Measurements from ENCODE around the gene RNF141. TPM values are rescaled to one million over a fixed set of nuclear protein-coding genes. Genes with fewer than 3 reads are reported as not detected.

Gene RNF141
- total RNA-seq, 6 experiments from 2014 or later, result 41.9 to 55.8 (median 55.1) TPM

GRCh38 chr11:10584071-10584501 lies 43.1 kb upstream of the RNF141 start:
- H3K4me3 Mint-ChIP-seq, result no peak overlapping the region
- peaks cover 64% of the 10 kb centered on the region for H3K4me1 Mint-ChIP-seq (ENCODE audit: low read depth)
- H3K9me3 Mint-ChIP-seq, result no peaks in the 10 kb centered on the region
- no peak for DNase-seq
- TF ChIP-seq, protein P1, sequence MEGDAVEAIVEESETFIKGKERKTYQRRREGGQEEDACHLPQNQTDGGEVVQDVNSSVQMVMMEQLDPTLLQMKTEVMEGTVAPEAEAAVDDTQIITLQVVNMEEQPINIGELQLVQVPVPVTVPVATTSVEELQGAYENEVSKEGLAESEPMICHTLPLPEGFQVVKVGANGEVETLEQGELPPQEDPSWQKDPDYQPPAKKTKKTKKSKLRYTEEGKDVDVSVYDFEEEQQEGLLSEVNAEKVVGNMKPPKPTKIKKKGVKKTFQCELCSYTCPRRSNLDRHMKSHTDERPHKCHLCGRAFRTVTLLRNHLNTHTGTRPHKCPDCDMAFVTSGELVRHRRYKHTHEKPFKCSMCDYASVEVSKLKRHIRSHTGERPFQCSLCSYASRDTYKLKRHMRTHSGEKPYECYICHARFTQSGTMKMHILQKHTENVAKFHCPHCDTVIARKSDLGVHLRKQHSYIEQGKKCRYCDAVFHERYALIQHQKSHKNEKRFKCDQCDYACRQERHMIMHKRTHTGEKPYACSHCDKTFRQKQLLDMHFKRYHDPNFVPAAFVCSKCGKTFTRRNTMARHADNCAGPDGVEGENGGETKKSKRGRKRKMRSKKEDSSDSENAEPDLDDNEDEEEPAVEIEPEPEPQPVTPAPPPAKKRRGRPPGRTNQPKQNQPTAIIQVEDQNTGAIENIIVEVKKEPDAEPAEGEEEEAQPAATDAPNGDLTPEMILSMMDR (IDR thresholded peaks at IDR 0.05), result no peak
- H3K27me3 Mint-ChIP-seq (ENCODE audit: insufficient read depth), result peaks cover 16% of the 10 kb centered on the region; the same call in 1 of the 2 replicates
- no peak overlapping the region for H3K27ac Mint-ChIP-seq
- peaks cover 32% of the 10 kb centered on the region for H3K36me3 Mint-ChIP-seq (ENCODE audit: low read depth)

DNA sequence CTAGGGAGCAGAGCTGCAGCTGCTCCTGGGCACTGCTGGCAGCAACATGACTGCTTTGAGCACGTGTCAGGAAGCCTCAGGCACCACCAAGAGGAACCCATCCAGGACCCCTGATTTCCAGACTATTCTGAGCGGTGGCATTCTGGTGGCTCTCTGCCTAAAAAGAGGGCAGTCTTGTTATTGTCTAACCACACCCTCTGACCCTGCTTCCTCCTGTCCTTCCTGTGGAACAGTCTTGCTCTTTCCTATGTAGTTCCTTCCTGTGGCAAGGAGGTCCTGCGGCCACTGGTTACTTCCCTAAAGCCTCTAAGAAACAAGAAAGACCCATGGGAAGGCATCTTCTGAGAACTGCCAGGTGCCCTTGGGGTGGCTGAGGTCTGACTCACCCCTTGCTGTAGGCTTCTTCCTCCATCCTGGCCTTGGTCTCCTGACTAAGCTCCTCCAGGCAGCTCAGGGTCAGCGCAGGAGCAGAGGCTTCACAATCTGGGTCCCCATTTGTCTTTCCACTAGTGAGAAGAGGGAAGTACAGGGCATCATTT lies 40.6 kb upstream of the RNF141 start:
- Mint-ChIP-seq H3K36me3 (ENCODE audit: low read depth) (peaks cover 33% of the 10 kb centered on the region), H3K27me3 (ENCODE audit: insufficient read depth) (peaks cover 16% of the 10 kb centered on the region; the same call in 1 of the 2 replicates), H3K4me1 (ENCODE audit: low read depth) (peaks cover 42% of the 10 kb centered on the region), H3K9me3 (no peaks in the 10 kb centered on the region), H3K27ac (peak overlapping the region; percentile 3; the same call in 1 of the 2 replicates), H3K4me3 (no peak overlapping the region)
- TF ChIP-seq, protein P1 (IDR thresholded peaks at IDR 0.05), result no peak
- peak; percentile 15 for DNase-seq

- H3K27me3 Mint-ChIP-seq (ENCODE audit: insufficient read depth), result peaks cover 11% of the 10 kb centered on the region; the same call in 1 of the 2 replicates
- H3K9me3 Mint-ChIP-seq, result no peaks in the 10 kb centered on the region
- peaks cover 47% of the 10 kb centered on the region for H3K4me1 Mint-ChIP-seq (ENCODE audit: low read depth)
- TF ChIP-seq, protein P1 (IDR thresholded peaks at IDR 0.05), result no peak
- no peak overlapping the region for H3K4me3 Mint-ChIP-seq
- DNase-seq, result no peak
- no peak overlapping the region for H3K27ac Mint-ChIP-seq
- H3K36me3 Mint-ChIP-seq (ENCODE audit: low read depth), result peaks cover 33% of the 10 kb centered on the region
These were observed 39.6 kb upstream of the RNF141 start for GRCh38 chr11:10580623-10581022.

DNA sequence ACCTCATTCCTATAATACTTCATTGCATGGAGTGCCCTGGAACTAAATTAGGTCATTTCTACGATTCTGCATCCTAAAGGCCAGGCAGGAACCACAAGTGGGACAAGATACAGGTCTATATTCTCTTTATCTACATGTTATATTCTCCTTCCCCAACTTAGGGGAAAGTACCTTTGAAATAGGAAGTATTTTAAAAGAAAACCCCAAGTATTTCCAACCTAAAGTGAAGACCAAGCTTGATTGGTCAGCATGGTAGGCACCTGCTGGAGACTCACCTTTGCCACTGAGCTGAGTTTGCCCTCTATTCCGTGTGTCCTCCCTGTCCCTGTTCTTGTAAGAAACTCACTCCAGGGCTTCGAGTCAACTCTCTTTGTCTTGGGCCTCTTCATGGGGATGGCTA lies 38.7 kb upstream of the RNF141 start:
- Mint-ChIP-seq H3K27ac (no peak overlapping the region), H3K4me1 (ENCODE audit: low read depth) (peaks cover 44% of the 10 kb centered on the region), H3K27me3 (ENCODE audit: insufficient read depth) (peaks cover 11% of the 10 kb centered on the region; the same call in 1 of the 2 replicates), H3K36me3 (ENCODE audit: low read depth) (peaks cover 36% of the 10 kb centered on the region), H3K4me3 (no peak overlapping the region), H3K9me3 (no peaks in the 10 kb centered on the region)
- TF ChIP-seq, protein P1 (IDR thresholded peaks at IDR 0.05), result no peak
- no peak for DNase-seq

DNA sequence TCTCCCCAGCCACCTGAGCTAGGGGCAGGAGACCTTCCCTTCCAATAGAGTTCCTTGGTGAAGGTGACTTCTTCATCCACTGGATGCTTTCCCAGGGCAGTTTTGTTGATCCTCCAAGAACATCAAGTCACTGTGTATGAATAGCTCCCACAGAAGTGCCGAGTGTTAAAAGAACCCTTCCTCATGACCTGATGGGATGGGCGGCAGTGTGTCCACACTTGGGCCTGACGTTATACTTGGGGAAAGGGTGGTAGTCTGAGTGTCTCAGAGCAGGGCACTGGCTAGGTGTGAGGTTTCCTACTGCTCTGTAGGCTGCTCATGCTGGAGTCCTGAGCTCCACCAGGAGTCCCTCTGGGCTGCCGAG lies 35.0 kb upstream of the RNF141 start:
- Mint-ChIP-seq H3K4me1 (ENCODE audit: low read depth) (peaks cover 10% of the 10 kb centered on the region), H3K9me3 (no peaks in the 10 kb centered on the region), H3K36me3 (ENCODE audit: low read depth) (peaks cover 42% of the 10 kb centered on the region), H3K27me3 (ENCODE audit: insufficient read depth) (peaks cover 8% of the 10 kb centered on the region), H3K4me3 (no peak overlapping the region), H3K27ac (no peak overlapping the region)
- no peak for DNase-seq
- TF ChIP-seq, protein P1 (IDR thresholded peaks at IDR 0.05), result no peak

Measured in HFFc6 (cell line).